Measurements from ENCODE around the gene NOS3. TPM values are rescaled to one million over a fixed set of nuclear protein-coding genes. Genes with fewer than 3 reads are reported as not detected.

NOS3 gene
- total and polyA plus RNA-seq, 2 donors (not counting 3 experiments of a cell fraction or from before 2014, with no cell fraction given), result 82.8 to 95.1 TPM

GRCh38 chr7:150948791-150949251 lies 42.0 kb upstream of the NOS3 start:
- H2AFZ ChIP-seq (ENCODE audit: low read depth, low read length), result no peak overlapping the region
- ChIA-PET POLR2A (no interaction called here), CTCF (interaction anchor here (0.8 to 2.0 kb wide), 2 partner anchors 37 to 70 kb away, joined by 3 to 6 read pairs; no protein-coding TSS in a partner anchor)
- no peaks in the 10 kb centered on the region for H3K4me1 ChIP-seq (ENCODE audit: control insufficient read depth, extremely low read depth, insufficient read depth, low read length)
- no peak overlapping the region for H3K4me2 ChIP-seq (ENCODE audit: insufficient read depth, low read length)
- H3K27me3 ChIP-seq (ENCODE audit: control insufficient read depth in 2 of 2, insufficient read depth in 2 of 2, low read length in 2 of 2), result peaks cover 7 to 13% of the 10 kb centered on the region in 2 experiments
- TF ChIP-seq POLR2A (IDR thresholded peaks at IDR 0.05; ENCODE audit: low read depth, low read length), result no peak
- TF ChIP-seq JUN (IDR thresholded peaks at IDR 0.05; ENCODE audit: borderline replicate concordance, insufficient read depth, insufficient read length, low read depth), result no peak
- TF ChIP-seq FOS (IDR thresholded peaks at IDR 0.05; ENCODE audit: borderline replicate concordance, insufficient read depth, low read length), result no peak
- TF ChIP-seq GATA2 (IDR thresholded peaks at IDR 0.05; ENCODE audit: insufficient read depth, insufficient read length, low read depth, low read length), result no peak
- TF ChIP-seq POLR2AphosphoS5 (IDR thresholded peaks at IDR 0.05; ENCODE audit: insufficient read depth, low read depth, low read length), result no peak
- TF ChIP-seq MAX (IDR thresholded peaks at IDR 0.05; ENCODE audit: insufficient read depth, insufficient read length), result no peak
- no peaks in the 10 kb centered on the region for H3K36me3 ChIP-seq (ENCODE audit: control insufficient read depth in 2 of 2, extremely low read depth in 1 of 2, insufficient read depth in 2 of 2, low read length in 2 of 2)
- no peak for DNase-seq (ENCODE audit: low read depth, low spot score)
- H3K79me2 ChIP-seq (ENCODE audit: control insufficient read depth, insufficient read depth, low read length), result no peaks in the 10 kb centered on the region
- H3K4me3 ChIP-seq (replicated peaks in 1 of 3; ENCODE audit: insufficient read depth in 1 of 3, low read depth in 1 of 3, low read length in 3 of 3), result no peak overlapping the region
- intact Hi-C loops (cut with micrococcal nuclease), result no loop called here
- no TSS peak for BruUV-seq (replicated peaks)
- no peak overlapping the region for H3K27ac ChIP-seq (ENCODE audit: insufficient read depth, low read depth, low read length)
- FAIRE-seq, result no peak
- dilution Hi-C loops (cut with MboI; ENCODE audit: extremely low pct_ligation_motif_present, low sequenced_read_pairs), result no loop called here
- no peak overlapping the region for H3K9ac ChIP-seq (replicated peaks; ENCODE audit: extremely low read depth, insufficient read depth, low read length)
- H4K20me1 ChIP-seq (replicated peaks; ENCODE audit: control insufficient read depth, extremely low read depth, insufficient read depth, low read length), result no peaks in the 10 kb centered on the region
- no peaks in the 10 kb centered on the region for H3K9me1 ChIP-seq (replicated peaks; ENCODE audit: control insufficient read depth, extremely low read depth, insufficient read depth, low read length)
- no peaks in the 10 kb centered on the region for H3K9me3 ChIP-seq (replicated peaks; ENCODE audit: control insufficient read depth, insufficient read depth, low read length)

GRCh38 chr7:150949564-150949963 lies 41.3 kb upstream of the NOS3 start:
- no peaks in the 10 kb centered on the region for H3K79me2 ChIP-seq (ENCODE audit: control insufficient read depth, insufficient read depth, low read length)
- H3K27ac ChIP-seq (ENCODE audit: insufficient read depth, low read depth, low read length), result no peak overlapping the region
- dilution Hi-C loops (cut with MboI; ENCODE audit: extremely low pct_ligation_motif_present, low sequenced_read_pairs), result no loop called here
- H3K4me1 ChIP-seq (ENCODE audit: control insufficient read depth, extremely low read depth, insufficient read depth, low read length), result no peaks in the 10 kb centered on the region
- peaks cover 7 to 13% of the 10 kb centered on the region in 2 experiments for H3K27me3 ChIP-seq (ENCODE audit: control insufficient read depth in 2 of 2, insufficient read depth in 2 of 2, low read length in 2 of 2)
- DNase-seq (ENCODE audit: low read depth, low spot score) (no peak), FAIRE-seq (no peak)
- H2AFZ ChIP-seq (ENCODE audit: low read depth, low read length), result no peak overlapping the region
- H3K36me3 ChIP-seq (ENCODE audit: control insufficient read depth in 2 of 2, extremely low read depth in 1 of 2, insufficient read depth in 2 of 2, low read length in 2 of 2), result no peaks in the 10 kb centered on the region
- H3K4me2 ChIP-seq (ENCODE audit: insufficient read depth, low read length), result no peak overlapping the region
- intact Hi-C loops (cut with micrococcal nuclease), result no loop called here
- no peaks in the 10 kb centered on the region for H3K9me1 ChIP-seq (replicated peaks; ENCODE audit: control insufficient read depth, extremely low read depth, insufficient read depth, low read length)
- no TSS peak for BruUV-seq (replicated peaks)
- H3K9me3 ChIP-seq (replicated peaks; ENCODE audit: control insufficient read depth, insufficient read depth, low read length), result no peaks in the 10 kb centered on the region
- TF ChIP-seq POLR2A (IDR thresholded peaks at IDR 0.05; ENCODE audit: low read depth, low read length) (no peak), JUN (IDR thresholded peaks at IDR 0.05; ENCODE audit: borderline replicate concordance, insufficient read depth, insufficient read length, low read depth) (no peak), MAX (IDR thresholded peaks at IDR 0.05; ENCODE audit: insufficient read depth, insufficient read length) (no peak), EZH2 (IDR thresholded peaks at IDR 0.05; ENCODE audit: borderline replicate concordance, low read depth, low read length, severe bottlenecking) (no peak), POLR2AphosphoS5 (IDR thresholded peaks at IDR 0.05; ENCODE audit: insufficient read depth, low read depth, low read length) (no peak), FOS (IDR thresholded peaks at IDR 0.05; ENCODE audit: borderline replicate concordance, insufficient read depth, low read length) (no peak), GATA2 (IDR thresholded peaks at IDR 0.05; ENCODE audit: insufficient read depth, insufficient read length, low read depth, low read length) (no peak), MYC (IDR thresholded peaks at IDR 0.05; ENCODE audit: low read depth, low read length) (no peak), CTCF (IDR thresholded peaks at IDR 0.05; ENCODE audit: extremely low read depth in 1 of 2, insufficient read depth in 1 of 2, low read depth in 1 of 2, low read length in 2 of 2) (no peak)
- POLR2A ChIA-PET, result interaction anchor here (0.7 kb wide), 1 partner anchor 38 kb away, joined by 4 read pairs; no protein-coding TSS in a partner anchor
- H3K4me3 ChIP-seq (replicated peaks in 1 of 3; ENCODE audit: insufficient read depth in 1 of 3, low read depth in 1 of 3, low read length in 3 of 3), result no peak overlapping the region
- no peak overlapping the region for H3K9ac ChIP-seq (replicated peaks; ENCODE audit: extremely low read depth, insufficient read depth, low read length)
- CTCF ChIA-PET, result interaction anchor here (0.8 to 2.0 kb wide), 3 partner anchors 13 to 69 kb away, joined by 3 to 6 read pairs (median 5); no protein-coding TSS in a partner anchor
- H4K20me1 ChIP-seq (replicated peaks; ENCODE audit: control insufficient read depth, extremely low read depth, insufficient read depth, low read length), result no peaks in the 10 kb centered on the region
